ENCODE data around the gene CLDN10.

The CLDN10 gene

GRCh38 chr13:95536632-95537241 lies 15.8 kb upstream of the CLDN10 start:
- no peak for DNase-seq (ENCODE audit: extremely low spot score)
- ChIA-PET POLR2A (no interaction called here), CTCF (interaction anchor here (0.8 to 3.5 kb wide), 18 partner anchors 10 to 885 kb away, joined by 3 to 62 read pairs (median 4); no protein-coding TSS in a partner anchor)
- TF ChIP-seq CTCF (IDR thresholded peaks at IDR 0.05; ENCODE audit: control extremely low read depth, extremely low read depth, low read depth, missing control alignments), result peak; percentile 32

GRCh38 chr13:95540888-95541287 lies 11.6 kb upstream of the CLDN10 start:
- TF ChIP-seq CTCF (IDR thresholded peaks at IDR 0.05; ENCODE audit: control extremely low read depth, extremely low read depth, low read depth, missing control alignments), result no peak
- POLR2A ChIA-PET, result no interaction called here
- CTCF ChIA-PET, result interaction anchor here (1.2 to 1.7 kb wide), 3 partner anchors 16 to 293 kb away, joined by 3 to 8 read pairs (median 3); no protein-coding TSS in a partner anchor
- DNase-seq (ENCODE audit: extremely low spot score), result no peak

GRCh38 chr13:95541308-95541707 lies 11.2 kb upstream of the CLDN10 start:
- POLR2A ChIA-PET, result no interaction called here
- CTCF ChIA-PET, result interaction anchor here (1.2 to 1.7 kb wide), 2 partner anchors 15 to 293 kb away, joined by 3 to 8 read pairs; no protein-coding TSS in a partner anchor
- TF ChIP-seq CTCF (IDR thresholded peaks at IDR 0.05; ENCODE audit: control extremely low read depth, extremely low read depth, low read depth, missing control alignments), result no peak
- DNase-seq (ENCODE audit: extremely low spot score), result no peak

- no peak for DNase-seq (ENCODE audit: extremely low spot score)
- TF ChIP-seq CTCF (IDR thresholded peaks at IDR 0.05; ENCODE audit: control extremely low read depth, extremely low read depth, low read depth, missing control alignments), result no peak
- ChIA-PET POLR2A (no interaction called here), CTCF (interaction anchor here (1.2 kb wide), 1 partner anchor 15 kb away, joined by 3 read pairs; no protein-coding TSS in a partner anchor)
Measured at GRCh38 chr13:95541911-95542474, 10.5 kb upstream of the CLDN10 start.

GRCh38 chr13:95544293-95544692 lies 8.2 kb upstream of the CLDN10 start:
- DNase-seq (ENCODE audit: extremely low spot score), result no peak
- no peak for TF ChIP-seq CTCF (IDR thresholded peaks at IDR 0.05; ENCODE audit: control extremely low read depth, extremely low read depth, low read depth, missing control alignments)
- POLR2A ChIA-PET, result no interaction called here
- CTCF ChIA-PET, result interaction anchor here (1.2 kb wide), 1 partner anchor 36 kb away, joined by 3 read pairs; no protein-coding TSS in a partner anchor

- TF ChIP-seq CTCF (IDR thresholded peaks at IDR 0.05; ENCODE audit: control extremely low read depth, extremely low read depth, low read depth, missing control alignments), result no peak
- DNase-seq (ENCODE audit: extremely low spot score), result no peak
- CTCF ChIA-PET, result interaction anchor here (1.4 kb wide), 1 partner anchor 10 kb away, joined by 3 read pairs; no protein-coding TSS in a partner anchor
- POLR2A ChIA-PET, result no interaction called here
Measured at GRCh38 chr13:95546919-95547318, 5.6 kb upstream of the CLDN10 start.
